SK-N-SH treated with all-trans-retinoic acid at 6 μM for 48 hours (cell line): ENCODE measurements around the gene MRPS18A.

Source experiments
- ARNTL ChIP-seq: fragments of 450-650 bp; formaldehyde crosslinking; IDR thresholded peaks from 2 replicates; pipeline ENCODE4 v1.5.0; 2020; ENCODE audit warnings: low read depth, mild to moderate bottlenecking, moderate library complexity, borderline replicate concordance
- BACH2 ChIP-seq: fragments of 250-450 bp; sonication (Bioruptor Pico); IDR thresholded peaks from 2 replicates; pipeline ENCODE4 v1.9.0; 2021; ENCODE audit warnings: mild to moderate bottlenecking, borderline replicate concordance
- CREB5 ChIP-seq: fragments of 250-450 bp; sonication (Bioruptor Pico); IDR thresholded peaks from 2 replicates; pipeline ENCODE4 v1.5.1; 2020; ENCODE audit warnings: low read depth, mild to moderate bottlenecking, moderate library complexity
- CSDC2 ChIP-seq: fragments of 250-450 bp; sonication (Bioruptor Pico); IDR thresholded peaks from 2 replicates; pipeline ENCODE4 v1.5.0; 2020; ENCODE audit warnings: mild to moderate bottlenecking, moderate library complexity
- GLIS3 ChIP-seq: fragments of 250-450 bp; sonication (Bioruptor Pico); IDR thresholded peaks from 2 replicates; pipeline ENCODE4 v1.5.0; 2020; ENCODE audit warnings: mild to moderate bottlenecking, moderate library complexity
- PATZ1 ChIP-seq: fragments of 250-450 bp; sonication (Bioruptor Pico); IDR thresholded peaks from 2 replicates; pipeline ENCODE4 v1.8.0; 2020; ENCODE audit warnings: mild to moderate bottlenecking, moderate library complexity, borderline replicate concordance
- RARB ChIP-seq: fragments of 250-450 bp; sonication (Bioruptor Pico); IDR thresholded peaks from 2 replicates; pipeline ENCODE4 v1.8.0; 2021; ENCODE audit warnings: mild to moderate bottlenecking, moderate library complexity
- ZFP3 ChIP-seq: fragments of 250-450 bp; sonication (Bioruptor Pico); IDR thresholded peaks from 2 replicates; pipeline ENCODE4 v1.5.0; 2020; ENCODE audit warnings: mild to moderate bottlenecking, moderate library complexity
- ZFP30 ChIP-seq: fragments of 450-650 bp; formaldehyde crosslinking; IDR thresholded peaks from 2 replicates; pipeline ENCODE4 v1.5.0; 2022; ENCODE audit warnings: mild to moderate bottlenecking, moderate library complexity
- TF ChIP-seq, protein P1 (sequence below): fragments of 250-450 bp; sonication (Bioruptor Pico); IDR thresholded peaks from 2 replicates; pipeline ENCODE4 v1.8.0; 2021; ENCODE audit warnings: low read depth, mild to moderate bottlenecking, moderate library complexity, borderline replicate concordance

DNA sequence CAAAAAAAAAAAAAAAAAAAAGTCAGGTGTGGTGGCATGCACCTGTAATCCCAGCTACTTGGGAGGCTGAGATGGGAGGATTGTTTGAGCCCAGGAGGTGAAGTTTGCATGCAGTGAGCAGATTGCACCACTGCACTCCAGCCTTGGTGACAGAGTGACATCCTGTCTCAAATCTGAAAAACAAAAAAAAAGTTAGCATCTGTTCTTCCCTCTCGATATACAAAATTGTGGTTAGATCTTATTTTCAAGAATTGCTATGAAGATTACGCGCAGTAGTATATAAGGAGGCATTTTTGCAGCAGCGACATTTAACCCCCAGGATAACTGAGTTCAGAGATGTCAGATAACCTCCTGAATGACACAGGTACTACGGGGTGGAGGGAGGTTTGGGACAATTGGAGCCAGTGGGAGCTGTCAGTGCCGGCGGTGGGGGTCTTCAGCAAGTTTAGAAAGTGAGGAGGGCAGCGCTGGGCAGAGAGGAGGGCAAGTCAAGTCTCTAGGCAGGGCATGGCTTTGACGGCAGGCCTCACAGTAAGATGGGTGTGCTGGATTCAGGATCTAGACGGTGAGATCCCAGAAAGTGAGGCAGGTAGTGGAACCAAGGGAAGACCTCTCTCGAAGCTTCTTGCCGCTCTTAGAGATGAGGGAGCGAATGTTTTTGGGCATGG is 26.2 kb upstream of the MRPS18A start:
- no peak for TF ChIP-seq BACH2 (CRISPR knock-in tag)
- no peak for TF ChIP-seq ARNTL (CRISPR knock-in tag)
- TF ChIP-seq CREB5 (CRISPR knock-in tag), result no peak
- TF ChIP-seq, protein P1, sequence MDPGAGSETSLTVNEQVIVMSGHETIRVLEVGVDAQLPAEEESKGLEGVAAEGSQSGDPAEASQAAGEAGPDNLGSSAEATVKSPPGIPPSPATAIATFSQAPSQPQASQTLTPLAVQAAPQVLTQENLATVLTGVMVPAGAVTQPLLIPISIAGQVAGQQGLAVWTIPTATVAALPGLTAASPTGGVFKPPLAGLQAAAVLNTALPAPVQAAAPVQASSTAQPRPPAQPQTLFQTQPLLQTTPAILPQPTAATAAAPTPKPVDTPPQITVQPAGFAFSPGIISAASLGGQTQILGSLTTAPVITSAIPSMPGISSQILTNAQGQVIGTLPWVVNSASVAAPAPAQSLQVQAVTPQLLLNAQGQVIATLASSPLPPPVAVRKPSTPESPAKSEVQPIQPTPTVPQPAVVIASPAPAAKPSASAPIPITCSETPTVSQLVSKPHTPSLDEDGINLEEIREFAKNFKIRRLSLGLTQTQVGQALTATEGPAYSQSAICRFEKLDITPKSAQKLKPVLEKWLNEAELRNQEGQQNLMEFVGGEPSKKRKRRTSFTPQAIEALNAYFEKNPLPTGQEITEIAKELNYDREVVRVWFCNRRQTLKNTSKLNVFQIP (CRISPR knock-in tag), result no peak
- TF ChIP-seq CSDC2, result no peak
- no peak for TF ChIP-seq ZFP30 (CRISPR knock-in tag)
- TF ChIP-seq PATZ1, result no peak
- TF ChIP-seq ZFP3 (CRISPR knock-in tag), result no peak
- no peak for TF ChIP-seq RARB
- TF ChIP-seq GLIS3 (CRISPR knock-in tag), result no peak
